HepG2 (cell line): ENCODE results near the gene CDK15. TPM values are rescaled to one million over a fixed set of nuclear protein-coding genes. Genes with fewer than 3 reads are reported as not detected.

Experiments
- ATAC-seq: fragments of 200-7000 bp; cut with Tn5 transposase; 3 replicates; pipeline ENCODE4 v1.9.1; 2020; ENCODE audit warnings: mild to moderate bottlenecking, moderate library complexity
- BruUV-seq: library from RNA; stranded (reverse); fragments of 400-500 nt; replicated peaks from 2 replicates; lab custom pipeline; 2021; lab: Mats Ljungman, UMichigan
- CTCF ChIA-PET: fragments of 300-600 bp; formaldehyde crosslinking; extraction: SDS; loops from one replicate; lab custom pipeline; 2021; ENCODE audit warnings: low total read pairs, inconsistent platforms, low intra/inter-chr PET ratio; lab: Yijun Ruan, JAX
- POLR2A ChIA-PET: fragments of 350-600 bp; sonication (Branson Sonifier 250); formaldehyde crosslinking; loops from one replicate; lab custom pipeline; 2020; ENCODE audit warnings: antibody characterized with exemption, inconsistent platforms; lab: Yijun Ruan, JAX
- DNase-seq: peaks from one replicate; pipeline ENCODE4 v3.0.0-alpha.2; 2015; ENCODE audit warnings: low spot score
- FAIRE-seq: peaks from 3 replicates; lab custom pipeline; 2011; peaks lifted over from hg19 to GRCh38; lab: Jason Lieb, UNC
- H2AFZ ChIP-seq: one replicate; pipeline ENCODE4 v1.6.1; 2011; ENCODE audit warnings: low read length, inconsistent platforms
- H3K27ac ChIP-seq: fragments of 300-600 bp; 3 replicates; pipeline ENCODE4 v1.8.0; 2011; ENCODE audit warnings: mixed run types, mild to moderate bottlenecking, mixed read lengths, low read length, inconsistent platforms; ENCODE audit not compliant: insufficient read depth; ENCODE audit errors: extremely low read length
- H3K27me3 ChIP-seq, 2 experiments: fragments of 200-600 bp in 1 of 2; 2 replicates in 1 of 2; 3 replicates in 1 of 2; pipeline versions ENCODE4 v1.6.0 to v1.8.0; 2011; ENCODE audit warnings: low read length in 2 of 2, mild to moderate bottlenecking in 2 of 2, moderate library complexity in 2 of 2, inconsistent platforms in 1 of 2; ENCODE audit not compliant: insufficient read depth in 2 of 2, control insufficient read depth in 1 of 2
- H3K36me3 ChIP-seq, 2 experiments: fragments of 200-600 bp in 1 of 2; replicated peaks in 1 of 2; 2 replicates in 1 of 2; 3 replicates in 1 of 2; pipeline versions ENCODE4 v1.5.1 to v1.8.0; 2011; ENCODE audit warnings: low read length in 2 of 2, inconsistent platforms in 1 of 2; ENCODE audit not compliant: insufficient read depth in 2 of 2, control insufficient read depth in 1 of 2
- H3K4me1 ChIP-seq: 2 replicates; pipeline ENCODE4 v1.5.1; 2012; ENCODE audit warnings: low read length, inconsistent platforms; ENCODE audit not compliant: insufficient read depth
- H3K4me2 ChIP-seq: 2 replicates; pipeline ENCODE4 v1.6.0; 2011; ENCODE audit warnings: low read depth, low read length, inconsistent platforms
- H3K4me3 ChIP-seq, 3 experiments: fragments of 200-600 bp in 1 of 3; sonication (generic), shearing (Covaris generic) in 1 of 3; replicated peaks in 1 of 3; 2 replicates each; pipeline ENCODE4 v1.5.1; 2011 to 2016; ENCODE audit warnings: low read length in 3 of 3, inconsistent platforms in 2 of 3, low read depth in 2 of 3, mild to moderate bottlenecking in 2 of 3, control low read depth in 1 of 3, mixed read lengths in 1 of 3; ENCODE audit not compliant: insufficient read depth in 1 of 3
- H3K79me2 ChIP-seq: one replicate; pipeline ENCODE4 v1.6.1; 2011; ENCODE audit warnings: low read length, inconsistent platforms; ENCODE audit not compliant: insufficient read depth
- H3K9ac ChIP-seq: 2 replicates; pipeline ENCODE4 v1.6.0; 2011; ENCODE audit warnings: mild to moderate bottlenecking, low read depth, low read length, inconsistent platforms; ENCODE audit not compliant: insufficient read depth
- H3K9me3 ChIP-seq: 2 replicates; pipeline ENCODE4 v1.5.1; 2012; ENCODE audit warnings: mild to moderate bottlenecking, low read length
- H4K20me1 ChIP-seq: 2 replicates; pipeline ENCODE4 v1.6.0; 2011; ENCODE audit warnings: inconsistent platforms, mild to moderate bottlenecking, low read length, moderate library complexity; ENCODE audit not compliant: insufficient read depth
- ATM ChIP-seq: fragments of 450-650 bp; IDR thresholded peaks from 2 replicates; pipeline ENCODE4 v1.7.1; 2017; ENCODE audit warnings: mild to moderate bottlenecking, borderline replicate concordance
- FOXK1 ChIP-seq: sonication (generic); formaldehyde crosslinking; IDR thresholded peaks from 2 replicates; pipeline ENCODE4 v1.4.0; 2020; ENCODE audit warnings: low read depth, missing genetic modification reagents, borderline replicate concordance
- IKZF4 ChIP-seq: sonication (generic); formaldehyde crosslinking; IDR thresholded peaks from 2 replicates; pipeline ENCODE4 v1.5.1; 2020; ENCODE audit warnings: borderline replicate concordance, mild to moderate bottlenecking, low read depth, missing genetic modification reagents; ENCODE audit errors: not compliant biosample characterization
- KDM1A ChIP-seq: IDR thresholded peaks from 2 replicates; pipeline ENCODE4 v1.6.1; 2016; ENCODE audit warnings: missing compliant biosample characterization
- NCOA2 ChIP-seq: sonication (generic); formaldehyde crosslinking; IDR thresholded peaks from 2 replicates; pipeline ENCODE4 v1.8.0; 2022; ENCODE audit warnings: inconsistent platforms
- NFE2 ChIP-seq: sonication (generic); formaldehyde crosslinking; IDR thresholded peaks from 2 replicates; pipeline ENCODE4 v1.4.0; 2020; ENCODE audit warnings: missing genetic modification reagents
- NFIC ChIP-seq: IDR thresholded peaks from 2 replicates; pipeline ENCODE4 v1.6.1; 2012; ENCODE audit warnings: mild to moderate bottlenecking, low read length, inconsistent platforms
- RAD21 ChIP-seq: fragments of 450-650 bp; formaldehyde crosslinking; IDR thresholded peaks from 2 replicates; pipeline ENCODE4 v1.5.0; 2020; ENCODE audit warnings: mild to moderate bottlenecking
- SIN3A ChIP-seq: IDR thresholded peaks from 2 replicates; pipeline ENCODE4 v1.6.1; 2011; ENCODE audit warnings: low read depth, mild to moderate bottlenecking, control low read depth, low read length, borderline replicate concordance
- ZBTB8A ChIP-seq: sonication (generic); formaldehyde crosslinking; IDR thresholded peaks from 2 replicates; pipeline ENCODE4 v1.4.0; 2020; ENCODE audit warnings: mild to moderate bottlenecking, low read depth, missing genetic modification reagents, borderline replicate concordance
- ZNF234 ChIP-seq: sonication (generic); formaldehyde crosslinking; conservative IDR thresholded peaks from 2 replicates; pipeline ENCODE4 v1.5.1; 2020; ENCODE audit warnings: mild to moderate bottlenecking, missing genetic modification reagents
- ZNF337 ChIP-seq: sonication (generic); formaldehyde crosslinking; IDR thresholded peaks from 2 replicates; pipeline ENCODE4 v1.5.1; 2020; ENCODE audit warnings: missing genetic modification reagents, low read depth, mild to moderate bottlenecking, borderline replicate concordance
- ZZZ3 ChIP-seq: sonication (generic); formaldehyde crosslinking; IDR thresholded peaks from 2 replicates; pipeline ENCODE4 v1.4.0; 2020; ENCODE audit warnings: missing genetic modification reagents, mild to moderate bottlenecking, borderline replicate concordance
- WGBS: methylation state at CpG from one replicate; pipeline ENCODE4 v1.1.6; 2017; ENCODE audit warnings: low lambda C conversion rate; 5-methylcytosine and 5-hydroxymethylcytosine counted together
- in situ Hi-C: cut with HindIII; loops from 2 replicates; pipeline ENCODE4 v1.10.0; 2017; ENCODE audit warnings: low pct_unique_long_range_greater_than_20kb; ENCODE audit not compliant: extremely low pct_ligation_motif_present
- intact Hi-C: fragments of 100-400 bp; cut with micrococcal nuclease; formaldehyde crosslinking; loops from one replicate; pipeline ENCODE4 v1.10.0; 2022; ENCODE audit not compliant: unreplicated experiment
- polyA plus RNA-seq, 8 experiments: library from polyadenylated mRNA; depleted of rRNA in 3 of 8; stranded (reverse) in 7 of 8; unstranded in 1 of 8; fragments of >200 nt; fragmentation: Illumina TruSeq in 4 of 8; extraction: Trizol in 4 of 8; gene quantifications; 2 replicates each; pipeline versions ENCODE4 v1.2.1 to v1.2.3, GENCODE V29; 2011 to 2016; ENCODE audit warnings: low read depth in 4 of 8, missing spikeins in 1 of 8, mixed read lengths in 1 of 8; ENCODE audit not compliant: insufficient read depth in 1 of 8
- total RNA-seq, 5 experiments: library from RNA; depleted of rRNA; stranded (reverse); fragments of >200 nt; fragmentation: Illumina TruSeq; extraction: Trizol; gene quantifications; 2 replicates each; pipeline ENCODE4 v1.2.3, GENCODE V29; 2016; ENCODE audit warnings: low read depth in 1 of 5
- TF ChIP-seq, protein P1 (sequence below): sonication (generic); formaldehyde crosslinking; IDR thresholded peaks from 2 replicates; pipeline ENCODE4 v1.5.0; 2020; ENCODE audit warnings: mild to moderate bottlenecking, missing genetic modification reagents, borderline replicate concordance
- TF ChIP-seq, protein P2 (sequence below): sonication (generic); formaldehyde crosslinking; IDR thresholded peaks from 2 replicates; pipeline ENCODE4 v1.4.0; 2020; ENCODE audit warnings: missing genetic modification reagents, mild to moderate bottlenecking, borderline replicate concordance
- TF ChIP-seq, protein P3 (sequence below): sonication (generic); formaldehyde crosslinking; IDR thresholded peaks from 2 replicates; pipeline ENCODE4 v1.4.0; 2020; ENCODE audit warnings: missing genetic modification reagents, borderline replicate concordance

Gene CDK15
- total and polyA plus RNA-seq, 2 of the 13 experiments (the other 11 are each of a cell fraction or from before 2014, with no cell fraction given): not detected

DNA sequence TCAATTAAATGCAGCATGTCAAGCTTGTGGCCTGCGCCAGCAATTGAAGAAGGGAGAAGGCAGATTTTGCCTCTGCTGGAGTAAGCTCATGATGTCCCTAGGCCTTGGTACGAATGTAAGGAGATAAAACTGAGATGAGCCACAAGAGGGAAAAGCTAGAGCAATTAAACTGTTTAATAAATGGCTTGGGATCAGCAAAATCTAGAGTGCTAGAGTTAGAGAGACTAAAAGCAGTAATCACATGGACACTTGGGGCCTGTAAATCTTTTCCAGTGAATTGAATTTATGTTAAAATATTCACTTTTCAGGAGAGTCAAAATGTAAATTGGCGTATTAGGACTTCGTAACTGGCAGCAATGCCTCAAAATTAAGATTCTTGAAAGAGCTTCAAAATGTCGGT, 86.2 kb downstream of the CDK15 start:
- no TSS peak for BruUV-seq
- 38% methylated on average over 5 of the region's 5 CpGs for WGBS
- Histone ChIP-seq H3K4me1 (no peaks in the 10 kb centered on the region), H3K4me3 (no peak overlapping the region), H3K27me3 (peaks cover 0 to 14% of the 10 kb centered on the region in 2 experiments; a peak in 1 of 5 replicates), H4K20me1 (no peaks in the 10 kb centered on the region), H3K9me3 (no peaks in the 10 kb centered on the region), H3K27ac (no peak overlapping the region), H2AFZ (no peak overlapping the region), H3K79me2 (no peaks in the 10 kb centered on the region), H3K4me2 (no peak overlapping the region), H3K9ac (no peak overlapping the region), H3K36me3 (no peaks in the 10 kb centered on the region)
- ChIA-PET CTCF (no interaction called here), POLR2A (no interaction called here)
- intact Hi-C loops: no loop called here
- TF ChIP-seq NFE2 (CRISPR knock-in tag) (no peak), NCOA2 (CRISPR knock-in tag) (no peak), KDM1A (CRISPR knock-in tag) (no peak), ZNF234 (no peak), IKZF4 (no peak), FOXK1 (CRISPR knock-in tag) (no peak), ATM (no peak), ZZZ3 (CRISPR knock-in tag) (no peak), RAD21 (CRISPR knock-in tag) (no peak), ZNF337 (CRISPR knock-in tag) (no peak), SIN3A (no peak), ZBTB8A (CRISPR knock-in tag) (no peak), NFIC (no peak)
- TF ChIP-seq, protein P1, sequence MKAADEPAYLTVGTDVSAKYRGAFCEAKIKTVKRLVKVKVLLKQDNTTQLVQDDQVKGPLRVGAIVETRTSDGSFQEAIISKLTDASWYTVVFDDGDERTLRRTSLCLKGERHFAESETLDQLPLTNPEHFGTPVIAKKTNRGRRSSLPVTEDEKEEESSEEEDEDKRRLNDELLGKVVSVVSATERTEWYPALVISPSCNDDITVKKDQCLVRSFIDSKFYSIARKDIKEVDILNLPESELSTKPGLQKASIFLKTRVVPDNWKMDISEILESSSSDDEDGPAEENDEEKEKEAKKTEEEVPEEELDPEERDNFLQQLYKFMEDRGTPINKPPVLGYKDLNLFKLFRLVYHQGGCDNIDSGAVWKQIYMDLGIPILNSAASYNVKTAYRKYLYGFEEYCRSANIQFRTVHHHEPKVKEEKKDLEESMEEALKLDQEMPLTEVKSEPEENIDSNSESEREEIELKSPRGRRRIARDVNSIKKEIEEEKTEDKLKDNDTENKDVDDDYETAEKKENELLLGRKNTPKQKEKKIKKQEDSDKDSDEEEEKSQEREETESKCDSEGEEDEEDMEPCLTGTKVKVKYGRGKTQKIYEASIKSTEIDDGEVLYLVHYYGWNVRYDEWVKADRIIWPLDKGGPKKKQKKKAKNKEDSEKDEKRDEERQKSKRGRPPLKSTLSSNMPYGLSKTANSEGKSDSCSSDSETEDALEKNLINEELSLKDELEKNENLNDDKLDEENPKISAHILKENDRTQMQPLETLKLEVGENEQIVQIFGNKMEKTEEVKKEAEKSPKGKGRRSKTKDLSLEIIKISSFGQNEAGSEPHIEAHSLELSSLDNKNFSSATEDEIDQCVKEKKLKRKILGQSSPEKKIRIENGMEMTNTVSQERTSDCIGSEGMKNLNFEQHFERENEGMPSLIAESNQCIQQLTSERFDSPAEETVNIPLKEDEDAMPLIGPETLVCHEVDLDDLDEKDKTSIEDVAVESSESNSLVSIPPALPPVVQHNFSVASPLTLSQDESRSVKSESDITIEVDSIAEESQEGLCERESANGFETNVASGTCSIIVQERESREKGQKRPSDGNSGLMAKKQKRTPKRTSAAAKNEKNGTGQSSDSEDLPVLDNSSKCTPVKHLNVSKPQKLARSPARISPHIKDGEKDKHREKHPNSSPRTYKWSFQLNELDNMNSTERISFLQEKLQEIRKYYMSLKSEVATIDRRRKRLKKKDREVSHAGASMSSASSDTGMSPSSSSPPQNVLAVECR: no peak
- TF ChIP-seq, protein P2, sequence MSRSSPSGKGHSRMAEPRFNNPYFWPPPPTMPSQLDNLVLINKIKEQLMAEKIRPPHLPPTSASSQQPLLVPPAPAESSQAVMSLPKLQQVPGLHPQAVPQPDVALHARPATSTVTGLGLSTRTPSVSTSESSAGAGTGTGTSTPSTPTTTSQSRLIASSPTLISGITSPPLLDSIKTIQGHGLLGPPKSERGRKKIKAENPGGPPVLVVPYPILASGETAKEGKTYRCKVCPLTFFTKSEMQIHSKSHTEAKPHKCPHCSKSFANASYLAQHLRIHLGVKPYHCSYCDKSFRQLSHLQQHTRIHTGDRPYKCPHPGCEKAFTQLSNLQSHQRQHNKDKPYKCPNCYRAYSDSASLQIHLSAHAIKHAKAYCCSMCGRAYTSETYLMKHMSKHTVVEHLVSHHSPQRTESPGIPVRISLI (CRISPR knock-in tag): no peak
- TF ChIP-seq, protein P3, sequence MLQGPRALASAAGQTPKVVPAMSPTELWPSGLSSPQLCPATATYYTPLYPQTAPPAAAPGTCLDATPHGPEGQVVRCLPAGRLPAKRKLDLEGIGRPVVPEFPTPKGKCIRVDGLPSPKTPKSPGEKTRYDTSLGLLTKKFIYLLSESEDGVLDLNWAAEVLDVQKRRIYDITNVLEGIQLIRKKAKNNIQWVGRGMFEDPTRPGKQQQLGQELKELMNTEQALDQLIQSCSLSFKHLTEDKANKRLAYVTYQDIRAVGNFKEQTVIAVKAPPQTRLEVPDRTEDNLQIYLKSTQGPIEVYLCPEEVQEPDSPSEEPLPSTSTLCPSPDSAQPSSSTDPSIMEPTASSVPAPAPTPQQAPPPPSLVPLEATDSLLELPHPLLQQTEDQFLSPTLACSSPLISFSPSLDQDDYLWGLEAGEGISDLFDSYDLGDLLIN (CRISPR knock-in tag): no peak
- in situ Hi-C loops: no loop called here
- DNase-seq: no peak
- no peak for ATAC-seq
- FAIRE-seq: no peak
